Hepatocyte (in vitro differentiated cells): Measurements from ENCODE around the gene ZFP36L2. TPM values are rescaled to one million over a fixed set of nuclear protein-coding genes. Genes with fewer than 3 reads are reported as not detected.

Source experiments
- DNase-seq: peaks from one replicate; pipeline ENCODE4 v3.0.0-alpha.2; 2016; ENCODE audit warnings: low spot score
- H2AFZ ChIP-seq: fragments of 200-600 bp; sonication (generic); 2 replicates; pipeline ENCODE4 v1.6.0; 2016; ENCODE audit warnings: antibody characterized with exemption, mild to moderate bottlenecking
- H3K27ac ChIP-seq: fragments of 200-600 bp; sonication (generic); 2 replicates; pipeline ENCODE4 v1.5.1; 2016; ENCODE audit warnings: mild to moderate bottlenecking
- H3K27me3 ChIP-seq: fragments of 200-600 bp; sonication (generic); 2 replicates; pipeline ENCODE4 v1.6.1; 2016
- H3K36me3 ChIP-seq: fragments of 200-600 bp; sonication (generic); replicated peaks from 2 replicates; pipeline ENCODE4 v1.5.1; 2016; ENCODE audit warnings: low read depth; ENCODE audit not compliant: insufficient read depth
- H3K4me1 ChIP-seq: fragments of 200-600 bp; sonication (generic); 2 replicates; pipeline ENCODE4 v1.5.1; 2016; ENCODE audit warnings: mild to moderate bottlenecking, moderate library complexity; ENCODE audit not compliant: insufficient read depth
- H3K4me2 ChIP-seq: fragments of 200-600 bp; sonication (generic); 2 replicates; pipeline ENCODE4 v1.6.0; 2016
- H3K4me3 ChIP-seq: fragments of 200-600 bp; sonication (generic); 2 replicates; pipeline ENCODE4 v1.5.1; 2016; ENCODE audit warnings: mild to moderate bottlenecking
- H3K79me2 ChIP-seq: fragments of 200-600 bp; sonication (generic); 2 replicates; pipeline ENCODE4 v1.6.0; 2017; ENCODE audit warnings: mild to moderate bottlenecking
- H3K9me2 ChIP-seq: fragments of 200-600 bp; sonication (generic); replicated peaks from 2 replicates; pipeline ENCODE4 v1.6.0; 2017; ENCODE audit warnings: mild to moderate bottlenecking; ENCODE audit not compliant: insufficient read depth
- H3K9me3 ChIP-seq: fragments of 200-600 bp; sonication (generic); 2 replicates; pipeline ENCODE4 v1.5.1; 2016; ENCODE audit warnings: low read depth, mild to moderate bottlenecking
- H4K20me1 ChIP-seq: fragments of 200-600 bp; sonication (generic); 2 replicates; pipeline ENCODE4 v1.6.0; 2016; ENCODE audit warnings: mild to moderate bottlenecking; ENCODE audit not compliant: insufficient read depth, poor library complexity, severe bottlenecking
- EZH2 ChIP-seq: fragments of 200-600 bp; sonication (generic); IDR thresholded peaks from 2 replicates; pipeline ENCODE4 v1.6.1; 2016; ENCODE audit warnings: antibody characterized with exemption, mild to moderate bottlenecking, borderline replicate concordance
- EZH2phosphoT487 ChIP-seq: fragments of 200-600 bp; sonication (generic); IDR thresholded peaks from one replicate; pipeline ENCODE4 v1.6.1; 2018; ENCODE audit warnings: antibody characterized with exemption, mild to moderate bottlenecking, low read depth, moderate library complexity; ENCODE audit not compliant: unreplicated experiment, severe bottlenecking
- WGBS: methylation state at CpG from one replicate; pipeline ENCODE4 v1.1.6; 2016; ENCODE audit warnings: low lambda C conversion rate; ENCODE audit errors: missing lambda C conversion rate; 5-methylcytosine and 5-hydroxymethylcytosine counted together
- polyA plus RNA-seq: library from polyadenylated mRNA; unstranded; fragments of >200 nt; fragmentation: Nextera tagmentation; extraction: Ambion mirVana; gene quantifications from 2 replicates; pipeline ENCODE4 v1.2.1, GENCODE V29; 2016
- total RNA-seq: library from RNA; depleted of rRNA; stranded (reverse); fragments of >200 nt; gene quantifications from 2 replicates; pipeline ENCODE4 v1.2.3, GENCODE V29; 2014
- TF ChIP-seq, protein P1 (sequence below): fragments of 200-600 bp; sonication (generic); IDR thresholded peaks from 2 replicates; pipeline ENCODE4 v1.5.1; 2016; ENCODE audit warnings: antibody characterized with exemption, mild to moderate bottlenecking; ENCODE audit not compliant: poor library complexity

Gene ZFP36L2, protein sequence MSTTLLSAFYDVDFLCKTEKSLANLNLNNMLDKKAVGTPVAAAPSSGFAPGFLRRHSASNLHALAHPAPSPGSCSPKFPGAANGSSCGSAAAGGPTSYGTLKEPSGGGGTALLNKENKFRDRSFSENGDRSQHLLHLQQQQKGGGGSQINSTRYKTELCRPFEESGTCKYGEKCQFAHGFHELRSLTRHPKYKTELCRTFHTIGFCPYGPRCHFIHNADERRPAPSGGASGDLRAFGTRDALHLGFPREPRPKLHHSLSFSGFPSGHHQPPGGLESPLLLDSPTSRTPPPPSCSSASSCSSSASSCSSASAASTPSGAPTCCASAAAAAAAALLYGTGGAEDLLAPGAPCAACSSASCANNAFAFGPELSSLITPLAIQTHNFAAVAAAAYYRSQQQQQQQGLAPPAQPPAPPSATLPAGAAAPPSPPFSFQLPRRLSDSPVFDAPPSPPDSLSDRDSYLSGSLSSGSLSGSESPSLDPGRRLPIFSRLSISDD
- total RNA-seq (77.6 and 85.1 TPM in 2 replicates), polyA plus RNA-seq (266 and 285 TPM in 2 replicates)

GRCh38 chr2:43226558-43226954 lies at the start of gene ZFP36L2:
TSS of gene ZFP36L2 (minus strand) at chr2:43226606. CDS start at chr2:43226315, 291 bp downstream.
- Histone ChIP-seq H3K9me3 (no peaks in the 10 kb centered on the region), H3K27me3 (no peaks in the 10 kb centered on the region), H3K79me2 (peaks cover 55% of the 10 kb centered on the region), H3K27ac (peak within 1 kb of the TSS; percentile 100), H4K20me1 (peaks cover 33% of the 10 kb centered on the region), H3K9me2 (no peaks in the 10 kb centered on the region), H3K4me3 (peak within 1 kb of the TSS; percentile 69), H3K4me1 (peaks cover 18% of the 10 kb centered on the region), H3K4me2 (peak within 1 kb of the TSS; percentile 90), H2AFZ (peak within 1 kb of the TSS; percentile 11), H3K36me3 (no peaks in the 10 kb centered on the region)
- 0% methylated on average over 17 of the region's 58 CpGs for WGBS
- TF ChIP-seq, protein P1, sequence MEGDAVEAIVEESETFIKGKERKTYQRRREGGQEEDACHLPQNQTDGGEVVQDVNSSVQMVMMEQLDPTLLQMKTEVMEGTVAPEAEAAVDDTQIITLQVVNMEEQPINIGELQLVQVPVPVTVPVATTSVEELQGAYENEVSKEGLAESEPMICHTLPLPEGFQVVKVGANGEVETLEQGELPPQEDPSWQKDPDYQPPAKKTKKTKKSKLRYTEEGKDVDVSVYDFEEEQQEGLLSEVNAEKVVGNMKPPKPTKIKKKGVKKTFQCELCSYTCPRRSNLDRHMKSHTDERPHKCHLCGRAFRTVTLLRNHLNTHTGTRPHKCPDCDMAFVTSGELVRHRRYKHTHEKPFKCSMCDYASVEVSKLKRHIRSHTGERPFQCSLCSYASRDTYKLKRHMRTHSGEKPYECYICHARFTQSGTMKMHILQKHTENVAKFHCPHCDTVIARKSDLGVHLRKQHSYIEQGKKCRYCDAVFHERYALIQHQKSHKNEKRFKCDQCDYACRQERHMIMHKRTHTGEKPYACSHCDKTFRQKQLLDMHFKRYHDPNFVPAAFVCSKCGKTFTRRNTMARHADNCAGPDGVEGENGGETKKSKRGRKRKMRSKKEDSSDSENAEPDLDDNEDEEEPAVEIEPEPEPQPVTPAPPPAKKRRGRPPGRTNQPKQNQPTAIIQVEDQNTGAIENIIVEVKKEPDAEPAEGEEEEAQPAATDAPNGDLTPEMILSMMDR: no peak
- TF ChIP-seq EZH2 (no peak), EZH2phosphoT487 (no peak)
- DNase-seq: peak; percentile 99

DNA sequence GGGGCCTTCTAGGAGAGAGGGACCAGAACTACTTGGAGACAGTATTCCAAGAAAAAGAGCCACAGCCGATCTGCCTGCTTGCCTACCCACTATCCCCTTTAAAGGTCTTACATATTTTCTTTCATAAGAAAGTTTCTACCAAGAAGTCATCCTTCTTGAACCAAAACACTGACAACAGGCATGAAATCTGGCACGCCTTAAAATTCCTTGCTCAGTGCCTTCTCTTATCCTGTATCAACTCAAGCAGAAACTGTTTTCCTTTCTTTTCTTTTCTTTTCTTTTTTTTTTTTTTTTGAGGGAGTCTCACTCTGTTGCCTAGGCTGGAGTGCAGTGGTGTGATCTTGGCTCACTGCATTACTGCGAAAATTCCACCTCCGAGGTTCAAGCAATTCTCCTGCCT lies 48.3 kb upstream of the ZFP36L2 start:
- no peak overlapping the region for H2AFZ ChIP-seq
- no peak for DNase-seq
- no peaks in the 10 kb centered on the region for H3K9me3 ChIP-seq
- H3K4me1 ChIP-seq: peaks cover 24% of the 10 kb centered on the region
- no peaks in the 10 kb centered on the region for H3K79me2 ChIP-seq
- no peaks in the 10 kb centered on the region for H3K9me2 ChIP-seq
- H3K36me3 ChIP-seq: no peaks in the 10 kb centered on the region
- no peaks in the 10 kb centered on the region for H3K27me3 ChIP-seq
- H3K4me2 ChIP-seq: no peak overlapping the region
- no peaks in the 10 kb centered on the region for H4K20me1 ChIP-seq
- no peak overlapping the region for H3K27ac ChIP-seq
- H3K4me3 ChIP-seq: no peak overlapping the region
- TF ChIP-seq EZH2phosphoT487 (no peak), EZH2 (no peak)
- TF ChIP-seq, protein P1: no peak
- WGBS: 95% methylated on average over 4 of the region's 4 CpGs

DNA sequence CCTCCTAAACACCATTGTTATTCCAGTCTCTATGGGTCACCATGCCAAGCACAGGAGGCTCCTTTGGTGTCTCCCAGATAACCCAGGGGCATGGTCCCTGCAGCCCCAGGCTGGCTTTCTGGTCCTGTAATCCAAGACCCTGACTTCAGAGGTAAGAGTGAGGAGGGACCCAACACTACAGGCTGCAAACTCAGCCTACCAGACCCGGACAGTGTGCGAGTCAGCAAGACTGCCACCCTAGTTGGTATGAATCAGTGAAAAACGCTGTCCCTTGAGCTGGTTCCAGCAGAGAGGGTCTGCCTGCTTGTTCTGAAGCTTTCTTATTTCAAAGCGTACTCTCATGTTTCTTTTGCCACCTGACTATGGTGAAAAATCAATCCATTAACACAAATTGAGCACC lies 47.6 kb upstream of the ZFP36L2 start:
- Histone ChIP-seq H3K27me3 (no peaks in the 10 kb centered on the region), H3K9me3 (no peaks in the 10 kb centered on the region), H3K4me1 (peaks cover 31% of the 10 kb centered on the region), H3K36me3 (no peaks in the 10 kb centered on the region), H3K9me2 (no peaks in the 10 kb centered on the region), H2AFZ (no peak overlapping the region), H3K4me2 (no peak overlapping the region), H3K79me2 (no peaks in the 10 kb centered on the region), H3K4me3 (no peak overlapping the region), H4K20me1 (no peaks in the 10 kb centered on the region), H3K27ac (peak overlapping the region; percentile 43)
- TF ChIP-seq EZH2: no peak
- TF ChIP-seq, protein P1: no peak
- TF ChIP-seq EZH2phosphoT487: no peak
- DNase-seq: no peak
- 85% methylated on average over 4 of the region's 4 CpGs for WGBS
